K562 (cell line): ENCODE results near the gene P2RY8.

Experiments used
- EHMT2 ChIP-seq: fragments of 450-650 bp; IDR thresholded peaks from 2 replicates; pipeline ENCODE4 v1.6.1; 2018; ENCODE audit warnings: antibody characterized with exemption
- SRSF9 ChIP-seq: fragments of 200-400 bp; formaldehyde crosslinking; IDR thresholded peaks from 2 replicates; pipeline ENCODE4 v1.6.1; 2017; ENCODE audit warnings: low read depth, low read length, borderline replicate concordance

- TF ChIP-seq SRSF9 (no peak), EHMT2 (no peak)
Measured at GRCh38 chrX:1442724-1443367, 94.1 kb downstream of the P2RY8 start.
